GM12872 (cell line): ENCODE results near the gene FAM3C.

Experiments used
- CTCF ChIP-seq: IDR thresholded peaks from 3 replicates; pipeline ENCODE4 v1.5.1; 2011; ENCODE audit warnings: low read depth, mild to moderate bottlenecking, low read length, moderate library complexity; ENCODE audit not compliant: insufficient read depth

Gene FAM3C

GRCh38 chr7:121404348-121404747, 8.2 kb upstream of the FAM3C start:
- no peak for TF ChIP-seq CTCF

DNA sequence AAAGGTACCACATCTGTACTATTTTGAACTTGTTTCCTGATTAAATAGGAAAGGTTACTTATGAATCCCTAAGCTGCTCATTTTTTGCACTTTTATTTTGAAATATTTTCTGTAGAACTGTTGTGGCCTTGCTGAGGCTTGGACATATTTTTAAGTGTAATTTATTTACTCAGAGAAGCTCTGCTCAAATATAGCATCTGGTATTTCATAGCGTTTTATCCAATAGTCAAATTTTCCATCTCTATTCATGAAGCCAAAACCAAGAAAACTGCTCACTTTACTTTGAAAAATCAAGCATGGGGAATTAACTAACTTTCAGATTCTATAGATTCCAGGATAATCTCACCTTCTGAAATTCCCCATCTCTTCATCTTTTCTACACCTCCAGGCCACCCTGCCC, 6.6 kb upstream of the FAM3C start:
- TF ChIP-seq CTCF: no peak

- no peak for TF ChIP-seq CTCF
These were observed 5.8 kb upstream of the FAM3C start for GRCh38 chr7:121401896-121402295.

- peak; percentile 42 for TF ChIP-seq CTCF
These were observed 2.1 kb upstream of the FAM3C start for GRCh38 chr7:121398246-121398645.

- no peak for TF ChIP-seq CTCF
These were observed 1.7 kb upstream of the FAM3C start for GRCh38 chr7:121397822-121398221.

- no peak for TF ChIP-seq CTCF
These were observed 1.3 kb upstream of the FAM3C start for GRCh38 chr7:121397361-121397760.

DNA sequence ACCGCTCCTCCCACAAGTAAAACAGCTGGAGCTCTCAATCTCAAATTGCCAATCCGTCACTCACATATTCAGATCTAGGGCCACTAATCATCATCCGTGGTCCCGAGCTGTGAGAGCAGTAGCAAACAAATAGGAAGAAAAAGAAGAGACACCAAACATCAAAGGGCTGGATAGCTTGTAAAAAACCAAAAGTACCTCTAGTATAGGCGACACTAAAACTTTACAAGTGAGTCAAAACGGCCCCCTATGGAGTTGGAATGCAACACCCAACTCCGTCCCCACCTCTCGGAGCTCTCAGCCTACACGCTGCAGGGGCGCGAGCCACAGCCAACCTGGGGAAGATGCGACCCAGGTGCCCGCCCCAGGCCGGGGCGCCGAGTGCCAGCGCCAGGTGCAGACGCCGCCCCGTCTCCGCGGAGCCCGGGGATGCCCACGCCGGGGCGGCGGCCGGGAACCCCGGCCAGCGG, 581 bp downstream of the FAM3C start:
- TF ChIP-seq CTCF: no peak

- TF ChIP-seq CTCF: no peak
These were observed 1.4 kb downstream of the FAM3C start for GRCh38 chr7:121394709-121395140.
